NCI-H2227 (cell line): ENCODE data around the gene CXXC5.

Source experiments
- DNase-seq: peaks from one replicate; lab custom pipeline; 2025; ENCODE audit not compliant: unreplicated experiment; lab: John Stamatoyannopoulos, UW

CXXC5 gene

DNA sequence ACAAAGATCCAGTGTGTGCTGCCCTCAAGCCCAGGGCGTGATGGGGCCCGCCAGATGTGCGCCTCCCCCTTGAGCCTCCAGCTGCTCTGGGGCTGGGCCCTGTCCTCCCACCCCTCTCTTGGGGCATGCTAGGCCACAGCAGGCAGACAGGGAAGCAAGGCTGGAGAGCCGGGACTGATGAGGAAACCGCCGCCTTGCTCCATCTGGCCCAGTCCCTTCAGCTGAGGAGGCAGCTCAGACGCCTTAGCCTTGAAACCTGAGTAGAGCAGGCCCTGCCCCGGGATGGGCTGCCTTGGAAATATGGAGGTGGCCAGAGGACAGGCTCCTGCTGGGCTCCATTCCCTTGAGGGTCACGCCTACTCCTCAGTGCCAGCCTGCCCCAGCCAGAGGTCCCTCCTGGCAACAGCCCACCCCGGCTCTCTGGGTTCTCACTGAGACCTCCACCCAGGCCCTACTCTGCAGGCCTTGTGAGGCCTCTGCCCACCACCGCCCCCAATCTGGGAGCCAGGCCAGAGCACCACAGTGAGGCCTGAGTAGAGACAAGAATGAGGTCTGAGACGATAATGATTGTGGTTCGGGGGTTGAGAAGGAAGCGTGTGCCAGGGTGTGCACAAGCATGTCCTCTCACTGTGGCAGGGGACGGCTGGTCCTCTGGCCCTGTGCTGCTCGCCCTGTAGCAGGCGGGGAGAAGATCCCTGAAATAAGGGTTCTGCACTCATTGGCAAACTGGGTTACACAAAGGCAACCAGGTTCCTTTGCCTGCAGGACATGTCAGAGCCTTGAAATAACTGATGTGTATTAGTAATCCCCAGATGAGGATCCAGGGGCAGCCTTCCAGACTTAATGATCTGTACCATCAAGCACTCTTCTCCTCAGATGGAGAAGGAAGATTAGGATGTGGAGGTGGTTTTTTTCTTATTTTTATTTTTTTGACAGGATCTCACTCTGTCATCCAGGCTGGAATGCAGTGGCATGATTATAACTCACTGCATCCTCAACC is 30.9 kb downstream of the CXXC5 start:
- DNase-seq: no peak

DNA sequence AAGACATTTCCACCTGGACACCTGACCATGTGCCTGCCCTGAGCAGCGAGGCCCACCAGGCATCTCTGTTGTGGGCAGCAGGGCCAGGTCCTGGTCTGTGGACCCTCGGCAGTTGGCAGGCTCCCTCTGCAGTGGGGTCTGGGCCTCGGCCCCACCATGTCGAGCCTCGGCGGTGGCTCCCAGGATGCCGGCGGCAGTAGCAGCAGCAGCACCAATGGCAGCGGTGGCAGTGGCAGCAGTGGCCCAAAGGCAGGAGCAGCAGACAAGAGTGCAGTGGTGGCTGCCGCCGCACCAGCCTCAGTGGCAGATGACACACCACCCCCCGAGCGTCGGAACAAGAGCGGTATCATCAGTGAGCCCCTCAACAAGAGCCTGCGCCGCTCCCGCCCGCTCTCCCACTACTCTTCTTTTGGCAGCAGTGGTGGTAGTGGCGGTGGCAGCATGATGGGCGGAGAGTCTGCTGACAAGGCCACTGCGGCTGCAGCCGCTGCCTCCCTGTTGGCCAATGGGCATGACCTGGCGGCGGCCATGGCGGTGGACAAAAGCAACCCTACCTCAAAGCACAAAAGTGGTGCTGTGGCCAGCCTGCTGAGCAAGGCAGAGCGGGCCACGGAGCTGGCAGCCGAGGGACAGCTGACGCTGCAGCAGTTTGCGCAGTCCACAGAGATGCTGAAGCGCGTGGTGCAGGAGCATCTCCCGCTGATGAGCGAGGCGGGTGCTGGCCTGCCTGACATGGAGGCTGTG is 32.4 kb downstream of the CXXC5 start:
- DNase-seq: no peak

DNA sequence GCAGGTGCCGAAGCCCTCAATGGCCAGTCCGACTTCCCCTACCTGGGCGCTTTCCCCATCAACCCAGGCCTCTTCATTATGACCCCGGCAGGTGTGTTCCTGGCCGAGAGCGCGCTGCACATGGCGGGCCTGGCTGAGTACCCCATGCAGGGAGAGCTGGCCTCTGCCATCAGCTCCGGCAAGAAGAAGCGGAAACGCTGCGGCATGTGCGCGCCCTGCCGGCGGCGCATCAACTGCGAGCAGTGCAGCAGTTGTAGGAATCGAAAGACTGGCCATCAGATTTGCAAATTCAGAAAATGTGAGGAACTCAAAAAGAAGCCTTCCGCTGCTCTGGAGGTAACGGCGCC is 32.9 kb downstream of the CXXC5 start:
- DNase-seq: no peak

GRCh38 chr5:139681466-139681865 is 33.3 kb downstream of the CXXC5 start:
- DNase-seq: no peak

DNA sequence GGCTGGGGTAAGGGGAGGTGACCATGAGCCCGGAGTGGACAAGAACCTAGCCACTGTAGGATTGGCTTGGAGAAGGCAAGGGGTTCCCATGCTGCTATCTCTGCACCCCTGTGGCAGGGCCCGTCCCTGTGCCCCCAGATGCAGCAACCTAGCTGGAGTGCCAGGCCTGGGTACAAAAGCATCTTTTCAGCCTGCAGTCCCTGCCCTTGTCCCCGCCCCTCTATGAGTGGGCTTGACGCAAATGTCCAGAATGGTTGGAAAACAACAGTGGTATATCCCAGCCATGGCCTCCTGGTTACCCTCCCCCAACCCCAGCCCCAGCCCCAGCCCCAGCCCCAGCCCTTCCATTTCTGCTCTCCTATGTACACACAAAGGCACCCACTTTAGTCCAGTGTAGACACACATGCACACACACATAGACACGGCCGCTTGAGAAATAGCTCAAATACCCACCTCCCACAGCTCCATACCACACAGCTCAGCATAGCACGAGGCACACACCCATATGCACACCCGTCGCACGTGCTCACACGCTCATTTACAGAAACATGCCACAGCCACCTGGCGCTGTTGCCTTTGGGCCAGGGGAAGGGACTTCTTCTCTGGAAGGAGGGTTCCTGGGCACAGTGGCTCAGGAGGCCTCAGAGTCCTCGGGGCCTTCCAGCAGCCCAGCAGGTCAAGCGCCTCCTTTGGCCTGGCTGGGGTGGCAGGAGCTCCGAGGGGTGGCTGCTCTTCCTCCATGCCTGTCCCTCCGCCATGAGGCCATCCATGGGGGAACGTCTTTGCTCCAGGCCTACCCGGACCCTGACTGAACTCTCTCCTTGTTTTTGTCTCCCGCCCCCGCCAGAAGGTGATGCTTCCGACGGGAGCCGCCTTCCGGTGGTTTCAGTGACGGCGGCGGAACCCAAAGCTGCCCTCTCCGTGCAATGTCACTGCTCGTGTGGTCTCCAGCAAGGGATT is 34.1 kb downstream of the CXXC5 start:
- no peak for DNase-seq

GRCh38 chr5:139683295-139684271 is 35.4 kb downstream of the CXXC5 start:
- DNase-seq: no peak

- DNase-seq: no peak
Observed at GRCh38 chr5:139684350-139684880, 36.3 kb downstream of the CXXC5 start.

- no peak for DNase-seq
Observed at GRCh38 chr5:139684881-139685749, 37.0 kb downstream of the CXXC5 start.

DNA sequence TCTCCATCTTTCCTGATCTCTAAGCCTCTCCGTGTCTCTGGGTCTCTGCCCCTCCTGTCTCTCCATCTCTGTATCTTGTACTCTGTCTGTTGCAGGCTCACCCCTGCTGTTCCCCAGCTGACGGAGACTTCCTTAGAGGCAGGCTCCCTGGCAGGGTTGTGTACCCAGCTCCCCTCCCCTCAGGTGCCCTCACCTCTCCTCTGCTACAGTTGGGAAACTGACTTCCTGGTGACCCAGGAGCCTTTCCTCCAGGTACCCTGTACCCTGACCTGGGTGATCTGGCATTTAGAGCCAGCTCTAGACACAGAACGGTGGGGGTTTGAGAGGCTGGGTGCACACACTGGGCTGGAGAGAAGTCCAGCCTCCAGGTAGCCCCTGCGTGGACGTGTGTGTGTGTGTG is 37.7 kb downstream of the CXXC5 start:
- no peak for DNase-seq

DNA sequence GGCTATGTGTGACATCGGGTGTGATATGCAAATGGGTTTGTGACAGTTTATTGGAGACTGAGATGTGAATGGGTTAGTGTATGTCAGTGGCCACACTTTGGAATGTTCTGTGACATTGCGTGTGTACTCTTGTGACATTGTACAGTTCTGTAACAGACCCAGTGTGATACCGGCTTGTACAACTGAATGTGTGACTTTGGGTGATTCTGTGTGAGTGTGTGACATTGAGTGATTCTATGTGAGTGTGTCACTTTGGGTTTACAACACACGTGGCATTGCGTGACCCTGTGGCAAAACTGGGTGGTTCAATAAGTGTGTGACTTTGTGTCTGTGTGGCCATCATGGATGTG is 38.2 kb downstream of the CXXC5 start:
- DNase-seq: no peak

- no peak for DNase-seq
Observed at GRCh38 chr5:139686706-139687441, 38.7 kb downstream of the CXXC5 start.

- no peak for DNase-seq
Observed at GRCh38 chr5:139687656-139688055, 39.5 kb downstream of the CXXC5 start.

DNA sequence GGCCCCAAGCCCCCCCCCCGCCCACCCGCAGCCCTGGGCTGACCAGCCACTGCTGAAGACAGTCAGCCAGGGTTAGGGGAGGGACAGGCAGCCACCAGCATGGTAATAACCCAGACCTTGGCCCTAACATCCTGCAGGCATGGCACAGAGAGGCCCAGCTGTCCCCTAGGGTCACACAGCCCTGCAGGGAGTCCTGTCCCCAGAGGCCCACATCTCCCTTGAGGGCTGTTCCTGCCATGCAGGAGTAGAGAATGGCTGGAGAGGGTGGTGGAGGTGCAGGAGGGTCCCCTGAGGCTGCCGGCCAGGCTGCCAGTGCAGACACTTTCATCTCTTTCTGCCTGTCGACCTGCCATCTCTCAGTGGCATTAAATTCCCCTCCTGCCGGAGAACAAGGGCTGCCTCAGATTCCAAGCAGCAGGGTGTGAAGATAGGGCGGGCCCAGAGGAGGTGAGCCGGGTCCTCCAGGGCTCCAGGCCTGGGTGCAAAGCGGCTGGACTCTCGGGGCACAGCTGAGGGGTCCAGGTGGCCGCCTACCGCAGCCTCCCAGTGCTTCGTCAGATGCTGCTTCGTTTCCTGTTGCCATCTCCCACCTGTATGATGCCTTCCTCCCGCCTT is 40.0 kb downstream of the CXXC5 start:
- DNase-seq: no peak

GRCh38 chr5:139688751-139689372 is 40.7 kb downstream of the CXXC5 start:
- no peak for DNase-seq

DNA sequence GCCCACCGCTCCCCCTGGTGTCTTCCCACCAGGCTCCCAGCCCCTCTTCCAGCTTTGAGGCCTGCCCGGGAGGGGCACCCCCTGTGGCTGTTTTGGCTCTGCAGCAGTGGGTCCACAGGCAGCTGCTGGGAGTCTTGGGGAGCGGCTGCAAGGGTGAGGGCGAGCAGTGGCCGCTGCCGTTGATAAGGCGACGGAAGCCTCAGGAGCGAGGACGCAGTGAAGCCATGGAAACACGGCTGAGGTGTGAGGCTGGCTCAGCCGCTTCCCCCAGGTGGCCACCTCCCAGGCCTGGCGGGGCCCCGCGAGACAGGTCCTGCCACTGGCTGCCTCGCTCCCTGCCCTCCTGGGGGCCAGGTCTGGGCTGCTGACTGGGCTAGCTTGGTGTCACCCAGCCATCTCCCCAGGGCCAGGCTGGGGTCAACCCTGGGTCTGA is 41.5 kb downstream of the CXXC5 start:
- no peak for DNase-seq

- DNase-seq: peak; percentile 31
Observed at GRCh38 chr5:139690064-139690802, 42.1 kb downstream of the CXXC5 start.
